ENCODE results near the gene NAA20. TPM values are rescaled to one million over a fixed set of nuclear protein-coding genes. Genes with fewer than 3 reads are reported as not detected.

NAA20 gene
- total and polyA plus RNA-seq, 2 donors from 2014 or later, result 72.8 to 104 TPM

- FAIRE-seq (no peak), DNase-seq (no peak)
- no peaks in the 10 kb centered on the region for H3K9me3 ChIP-seq (ENCODE audit: control insufficient read depth in 2 of 3, insufficient read depth in 1 of 3, low read length in 3 of 3)
- H3K4me1 ChIP-seq (ENCODE audit: control insufficient read depth in 2 of 3, insufficient read depth in 2 of 3, low read depth in 1 of 3, low read length in 3 of 3), result peaks cover 7 to 50% (median 27%) of the 10 kb centered on the region in 3 donors
- H3K27me3 ChIP-seq (ENCODE audit: control insufficient read depth, insufficient read depth, low read length), result no peaks in the 10 kb centered on the region
- peaks cover 3 to 31% (median 13%) of the 10 kb centered on the region in 3 donors for H3K36me3 ChIP-seq (ENCODE audit: control insufficient read depth in 2 of 3, insufficient read depth in 3 of 3, low read length in 3 of 3)
- intact Hi-C loops (cut with DNase I), result loop anchor here (10.0 kb wide), 2 partner anchors 209 to 299 kb away; no protein-coding TSS in a partner anchor
- H3K27ac ChIP-seq (ENCODE audit: low read depth in 2 of 2, low read length in 2 of 2), result peak overlapping the region in 1 of 2 donors; percentile 42
- TF ChIP-seq CTCF (IDR thresholded peaks at IDR 0.05; ENCODE audit: borderline replicate concordance, extremely low read depth, insufficient read depth), result no peak
- no peak overlapping the region for H3K4me3 ChIP-seq (ENCODE audit: low read length in 3 of 3)
- H3K9ac ChIP-seq (ENCODE audit: low read length in 3 of 3), result peak overlapping the region in 1 of 3 donors; percentile 7
Observed at GRCh38 chr20:19993958-19994669, 23.0 kb upstream of the NAA20 start.

DNA sequence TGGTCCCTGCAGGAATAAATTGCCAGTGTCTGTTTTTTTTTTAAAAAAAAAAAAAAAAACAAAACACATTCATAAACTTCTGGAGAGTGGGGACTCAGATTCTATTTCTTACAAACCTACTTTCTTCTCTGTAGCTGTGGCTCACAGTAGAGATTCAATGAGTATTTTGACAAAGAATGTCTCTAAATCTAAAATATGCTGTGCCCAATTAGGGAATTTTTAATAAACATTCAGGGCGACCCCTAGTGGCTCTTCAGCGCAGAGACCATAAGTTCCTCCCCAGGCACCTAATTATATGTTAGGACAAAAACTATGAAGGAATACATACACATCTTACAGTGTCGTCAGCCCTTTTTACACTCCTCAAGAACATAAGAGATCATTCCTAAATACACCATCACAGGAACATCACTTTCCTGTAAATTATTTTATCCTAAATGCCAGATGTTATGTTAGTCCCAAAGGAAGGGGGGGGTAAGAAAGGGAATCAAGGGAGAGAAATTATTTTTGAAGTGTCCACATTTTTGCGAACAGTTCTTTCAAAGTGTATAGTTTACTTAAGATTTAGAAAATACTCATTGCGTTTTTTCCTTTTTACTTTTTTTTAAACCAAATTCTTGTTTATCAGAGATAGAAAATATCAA is 21.8 kb upstream of the NAA20 start:
- H3K27ac ChIP-seq (ENCODE audit: low read depth in 2 of 2, low read length in 2 of 2), result no peak overlapping the region
- FAIRE-seq, result no peak

DNA sequence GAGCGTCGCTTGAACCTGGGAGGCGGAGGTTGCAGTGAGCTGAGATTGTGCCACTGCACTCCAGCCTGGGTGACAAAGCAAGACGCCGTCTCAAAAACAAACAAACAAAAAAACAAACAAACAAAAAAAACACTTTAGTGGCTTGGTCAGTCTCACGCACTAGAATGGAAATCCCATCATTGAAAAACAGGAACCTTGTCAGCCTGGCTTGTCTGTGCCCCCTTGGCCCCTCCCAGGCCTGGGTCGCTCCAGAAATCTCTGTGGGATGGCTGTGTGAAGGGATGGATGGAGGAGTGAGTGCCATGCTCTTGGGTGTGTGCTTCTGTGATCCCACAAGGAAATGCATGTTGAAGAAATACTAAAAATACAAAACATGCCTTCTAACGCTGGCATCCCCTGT is 20.9 kb upstream of the NAA20 start:
- intact Hi-C loops (cut with DNase I), result loop anchor here (10.0 kb wide), 2 partner anchors 211 to 301 kb away; no protein-coding TSS in a partner anchor
- Histone ChIP-seq H3K36me3 (ENCODE audit: control insufficient read depth in 2 of 3, insufficient read depth in 3 of 3, low read length in 3 of 3) (peaks cover 3 to 50% (median 21%) of the 10 kb centered on the region in 3 donors), H3K27ac (ENCODE audit: low read depth in 2 of 2, low read length in 2 of 2) (no peak overlapping the region), H3K4me3 (ENCODE audit: low read length in 3 of 3) (no peak overlapping the region), H3K4me1 (ENCODE audit: control insufficient read depth in 2 of 3, insufficient read depth in 2 of 3, low read depth in 1 of 3, low read length in 3 of 3) (peaks cover 3 to 44% (median 30%) of the 10 kb centered on the region in 3 donors), H3K9me3 (ENCODE audit: control insufficient read depth in 2 of 3, insufficient read depth in 1 of 3, low read length in 3 of 3) (no peaks in the 10 kb centered on the region), H3K9ac (ENCODE audit: low read length in 3 of 3) (no peak overlapping the region), H3K27me3 (ENCODE audit: control insufficient read depth, insufficient read depth, low read length) (no peaks in the 10 kb centered on the region)
- TF ChIP-seq CTCF (IDR thresholded peaks at IDR 0.05; ENCODE audit: borderline replicate concordance, extremely low read depth, insufficient read depth), result no peak
- FAIRE-seq, result no peak
- DNase-seq, result no peak

More for the DNA sequence above, 21.8 kb upstream of the NAA20 start:
- H3K4me3 ChIP-seq (ENCODE audit: low read length in 3 of 3), result no peak overlapping the region
- H3K9ac ChIP-seq (ENCODE audit: low read length in 3 of 3), result no peak overlapping the region
- TF ChIP-seq CTCF (IDR thresholded peaks at IDR 0.05; ENCODE audit: borderline replicate concordance, extremely low read depth, insufficient read depth), result peak; percentile 73
- peaks cover 3 to 42% (median 17%) of the 10 kb centered on the region in 3 donors for H3K36me3 ChIP-seq (ENCODE audit: control insufficient read depth in 2 of 3, insufficient read depth in 3 of 3, low read length in 3 of 3)
- DNase-seq, result peak in 2 of 5 donors; percentile 51 to 76
- peaks cover 7 to 51% (median 34%) of the 10 kb centered on the region in 3 donors for H3K4me1 ChIP-seq (ENCODE audit: control insufficient read depth in 2 of 3, insufficient read depth in 2 of 3, low read depth in 1 of 3, low read length in 3 of 3)
- no peaks in the 10 kb centered on the region for H3K27me3 ChIP-seq (ENCODE audit: control insufficient read depth, insufficient read depth, low read length)
- intact Hi-C loops (cut with DNase I), result loop anchor here (10.0 kb wide), 2 partner anchors 211 to 301 kb away; no protein-coding TSS in a partner anchor
- no peaks in the 10 kb centered on the region for H3K9me3 ChIP-seq (ENCODE audit: control insufficient read depth in 2 of 3, insufficient read depth in 1 of 3, low read length in 3 of 3)

Data from kidney (tissue), 14 donors.